Panc1 (cell line): ENCODE results near the gene SCRN3. TPM values are rescaled to one million over a fixed set of nuclear protein-coding genes. Genes with fewer than 3 reads are reported as not detected.

Source experiments
- ATAC-seq: fragments of 200-7000 bp; cut with Tn5 transposase; 2 replicates; pipeline ENCODE4 v1.9.1; 2020; ENCODE audit warnings: mild to moderate bottlenecking, moderate library complexity
- BruUV-seq: library from RNA; stranded (reverse); fragments of 400-500 nt; replicated peaks from 2 replicates; lab custom pipeline; 2021; lab: Mats Ljungman, UMichigan
- CTCF ChIA-PET: fragments of 300-600 bp; sonication (Branson Sonifier 250); formaldehyde crosslinking; loops from one replicate; lab custom pipeline; 2022; ENCODE audit warnings: antibody characterized with exemption; lab: Charles Lee
- POLR2A ChIA-PET: fragments of 300-600 bp; sonication (Branson Sonifier 250); formaldehyde crosslinking; loops from one replicate; lab custom pipeline; 2022; ENCODE audit warnings: antibody characterized with exemption; lab: Charles Lee
- DNase-seq: peaks from one replicate; pipeline ENCODE4 v3.0.0-alpha.2; 2010; ENCODE audit warnings: low read depth, low spot score
- H3K27ac ChIP-seq: 2 replicates; pipeline ENCODE4 v1.5.1; 2011; ENCODE audit warnings: mild to moderate bottlenecking, low read length, inconsistent platforms
- H3K27me3 ChIP-seq: fragments of 200-500 bp; sonication (Bioruptor generic); 2 replicates; pipeline ENCODE4 v1.6.0; 2014; ENCODE audit warnings: low read length, inconsistent platforms; ENCODE audit not compliant: control insufficient read depth, insufficient read depth
- H3K36me3 ChIP-seq: fragments of 200-500 bp; sonication (Bioruptor generic); 2 replicates; pipeline ENCODE4 v1.5.1; 2014; ENCODE audit warnings: inconsistent platforms, mild to moderate bottlenecking, low read length, moderate library complexity; ENCODE audit not compliant: control insufficient read depth, insufficient read depth
- H3K4me1 ChIP-seq: 2 replicates; pipeline ENCODE4 v1.5.1; 2011; ENCODE audit warnings: inconsistent platforms, mild to moderate bottlenecking, low read length, moderate library complexity; ENCODE audit not compliant: control insufficient read depth, insufficient read depth
- H3K4me3 ChIP-seq, 2 experiments: 2 replicates each; pipeline ENCODE4 v1.5.1; 2011 to 2012; ENCODE audit warnings: low read depth in 2 of 2, low read length in 2 of 2, mild to moderate bottlenecking in 2 of 2, inconsistent platforms in 1 of 2, moderate library complexity in 1 of 2
- H3K9me3 ChIP-seq: fragments of 200-500 bp; sonication (Bioruptor generic); 2 replicates; pipeline ENCODE4 v1.5.1; 2014; ENCODE audit warnings: low read depth, mild to moderate bottlenecking, inconsistent platforms, low read length, moderate library complexity; ENCODE audit not compliant: control insufficient read depth, insufficient read depth
- CTCF ChIP-seq: fragments of 450-650 bp; IDR thresholded peaks from 2 replicates; pipeline ENCODE4 v1.5.1; 2017; ENCODE audit warnings: mild to moderate bottlenecking
- POLR2AphosphoS5 ChIP-seq: IDR thresholded peaks from 2 replicates; pipeline ENCODE4 v1.6.1; 2012; ENCODE audit warnings: mild to moderate bottlenecking, low read depth, low read length, moderate library complexity
- REST ChIP-seq, 2 experiments: IDR thresholded peaks; 2 replicates each; pipeline ENCODE4 v1.6.1; 2011 to 2012; ENCODE audit warnings: low read depth in 2 of 2, control low read depth in 1 of 2, low read length in 1 of 2, mild to moderate bottlenecking in 1 of 2, moderate library complexity in 1 of 2; ENCODE audit not compliant: insufficient read depth in 1 of 2
- SIN3A ChIP-seq: IDR thresholded peaks from 2 replicates; pipeline ENCODE4 v1.6.1; 2012; ENCODE audit warnings: low read depth, mild to moderate bottlenecking, low read length, moderate library complexity, borderline replicate concordance; ENCODE audit not compliant: insufficient read depth
- TCF7L2 ChIP-seq: IDR thresholded peaks from 2 replicates; pipeline ENCODE4 v1.6.1; 2011; ENCODE audit warnings: mild to moderate bottlenecking, low read depth, low read length, inconsistent platforms
- in situ Hi-C: cut with HindIII; loops from 2 replicates; pipeline ENCODE4 v1.10.0; 2016; ENCODE audit warnings: low sequenced_read_pairs, low pct_unique_long_range_greater_than_20kb
- intact Hi-C: fragments of 100-400 bp; cut with micrococcal nuclease; formaldehyde crosslinking; loops from one replicate; pipeline ENCODE4 v1.10.0; 2022; ENCODE audit not compliant: unreplicated experiment
- total RNA-seq: library from RNA; stranded (reverse); gene quantifications from one replicate; pipeline ENCODE4 v1.2.1, GENCODE V29; 2021; ENCODE audit not compliant: unreplicated experiment

Gene SCRN3
- total RNA-seq, 1 experiment from 2014 or later, result 16.2 TPM

GRCh38 chr2:174392706-174393105 is 2.8 kb upstream of the SCRN3 start:
- no TSS peak for BruUV-seq
- TF ChIP-seq CTCF, result no peak
- TF ChIP-seq SIN3A, result no peak
- no peak for TF ChIP-seq POLR2AphosphoS5
- TF ChIP-seq TCF7L2, result no peak
- no peak for TF ChIP-seq REST (IDR thresholded peaks at IDR 0.05; ENCODE audit: insufficient read depth in 1 of 2, low read depth in 2 of 2, low read length in 1 of 2)
- CTCF ChIA-PET, result no interaction called here

GRCh38 chr2:174395969-174396630 is 570 bp downstream of the SCRN3 start:
- in situ Hi-C loops (no loop called here), intact Hi-C loops (no loop called here)
- TF ChIP-seq SIN3A, result no peak
- no peak for TF ChIP-seq TCF7L2
- TF ChIP-seq CTCF, result no peak
- no peak for TF ChIP-seq POLR2AphosphoS5
- TF ChIP-seq REST (IDR thresholded peaks at IDR 0.05; ENCODE audit: insufficient read depth in 1 of 2, low read depth in 2 of 2, low read length in 1 of 2), result no peak
- peak overlapping the region; percentile 95 for H3K27ac ChIP-seq
- H3K27me3 ChIP-seq, result no peaks in the 10 kb centered on the region
- H3K4me3 ChIP-seq, result peak overlapping the region; percentile 91 to 100
- no peaks in the 10 kb centered on the region for H3K9me3 ChIP-seq
- DNase-seq (peak; percentile 15), ATAC-seq (peak; percentile 68)
- no TSS peak for BruUV-seq
- peaks cover 13% of the 10 kb centered on the region for H3K4me1 ChIP-seq
- ChIA-PET CTCF (no interaction called here), POLR2A (no interaction called here)
- H3K36me3 ChIP-seq, result peaks cover 8% of the 10 kb centered on the region

More at GRCh38 chr2:174392706-174393105, 2.8 kb upstream of the SCRN3 start:
- Histone ChIP-seq H3K36me3 (peaks cover 8% of the 10 kb centered on the region; the same call in 1 of the 2 replicates), H3K27ac (no peak overlapping the region), H3K9me3 (no peaks in the 10 kb centered on the region), H3K4me3 (no peak overlapping the region), H3K27me3 (no peaks in the 10 kb centered on the region), H3K4me1 (peaks cover 13% of the 10 kb centered on the region)
- intact Hi-C loops (no loop called here), in situ Hi-C loops (no loop called here)
- POLR2A ChIA-PET, result no interaction called here
- DNase-seq (no peak), ATAC-seq (no peak)
